ENCODE results near the gene TRPM8. TPM values are rescaled to one million over a fixed set of nuclear protein-coding genes. Genes with fewer than 3 reads are reported as not detected.

Gene TRPM8
- total RNA-seq, 1 donor from 2014 or later, result not detected

GRCh38 chr2:234029150-234029733 lies 112.1 kb downstream of the TRPM8 start:
- H3K27me3 ChIP-seq, result no peaks in the 10 kb centered on the region
- DNase-seq (ENCODE audit: extremely low spot score in 2 of 2), result no peak
- no peak for TF ChIP-seq CTCF (IDR thresholded peaks at IDR 0.05)
- no peak for TF ChIP-seq POLR2AphosphoS5 (IDR thresholded peaks at IDR 0.05; ENCODE audit: insufficient read depth in 1 of 2, low read depth in 1 of 2)
- TF ChIP-seq POLR2A (IDR thresholded peaks at IDR 0.05), result no peak
- no peak overlapping the region for H3K4me3 ChIP-seq
- H3K9me3 ChIP-seq, result no peaks in the 10 kb centered on the region
- H3K27ac ChIP-seq, result no peak overlapping the region
- intact Hi-C loops (cut with DNase I), result no loop called here
- no peaks in the 10 kb centered on the region for H3K36me3 ChIP-seq
- H3K4me1 ChIP-seq, result peaks cover 6% of the 10 kb centered on the region

- no peaks in the 10 kb centered on the region for H3K9me3 ChIP-seq
- TF ChIP-seq POLR2AphosphoS5 (IDR thresholded peaks at IDR 0.05; ENCODE audit: insufficient read depth in 1 of 2, low read depth in 1 of 2) (no peak), CTCF (IDR thresholded peaks at IDR 0.05) (no peak)
- H3K4me1 ChIP-seq, result peaks cover 2% of the 10 kb centered on the region
- H3K27ac ChIP-seq, result no peak overlapping the region
- intact Hi-C loops (cut with DNase I), result no loop called here
- H3K4me3 ChIP-seq, result no peak overlapping the region
- DNase-seq (ENCODE audit: extremely low spot score in 2 of 2), result no peak
- no peaks in the 10 kb centered on the region for H3K27me3 ChIP-seq
- no peaks in the 10 kb centered on the region for H3K36me3 ChIP-seq
These were observed 114.0 kb downstream of the TRPM8 start for GRCh38 chr2:234031207-234031606.

- no peaks in the 10 kb centered on the region for H3K4me1 ChIP-seq
- H3K27ac ChIP-seq, result no peak overlapping the region
- no peak for DNase-seq (ENCODE audit: extremely low spot score in 2 of 2)
- no peak overlapping the region for H3K4me3 ChIP-seq
- H3K27me3 ChIP-seq, result no peaks in the 10 kb centered on the region
- TF ChIP-seq POLR2AphosphoS5 (IDR thresholded peaks at IDR 0.05; ENCODE audit: insufficient read depth in 1 of 2, low read depth in 1 of 2), result peak in 1 of 2 donors; percentile 26
- no peak for TF ChIP-seq POLR2A (IDR thresholded peaks at IDR 0.05)
- H3K36me3 ChIP-seq, result no peaks in the 10 kb centered on the region
- intact Hi-C loops (cut with DNase I), result no loop called here
- no peaks in the 10 kb centered on the region for H3K9me3 ChIP-seq
These were observed 115.2 kb downstream of the TRPM8 start for GRCh38 chr2:234032279-234032856.

GRCh38 chr2:234033174-234033573 lies 116.0 kb downstream of the TRPM8 start:
- no peak overlapping the region for H3K27ac ChIP-seq
- intact Hi-C loops (cut with DNase I), result loop anchor here (1.0 kb wide), 1 partner anchor 15 kb away; no protein-coding TSS in a partner anchor
- no peak for DNase-seq (ENCODE audit: extremely low spot score in 2 of 2)
- no peak for TF ChIP-seq CTCF (IDR thresholded peaks at IDR 0.05)
- TF ChIP-seq POLR2A (IDR thresholded peaks at IDR 0.05), result no peak
- no peak for TF ChIP-seq POLR2AphosphoS5 (IDR thresholded peaks at IDR 0.05; ENCODE audit: insufficient read depth in 1 of 2, low read depth in 1 of 2)
- H3K4me1 ChIP-seq, result no peaks in the 10 kb centered on the region
- no peaks in the 10 kb centered on the region for H3K36me3 ChIP-seq
- no peaks in the 10 kb centered on the region for H3K27me3 ChIP-seq
- H3K4me3 ChIP-seq, result no peak overlapping the region
- no peaks in the 10 kb centered on the region for H3K9me3 ChIP-seq

- no peak for DNase-seq (ENCODE audit: extremely low spot score in 2 of 2)
- Histone ChIP-seq H3K27me3 (no peaks in the 10 kb centered on the region), H3K4me3 (no peak overlapping the region), H3K27ac (no peak overlapping the region), H3K36me3 (no peaks in the 10 kb centered on the region), H3K4me1 (no peaks in the 10 kb centered on the region), H3K9me3 (no peaks in the 10 kb centered on the region)
- intact Hi-C loops (cut with DNase I), result loop anchor here (1.0 kb wide), 1 partner anchor 16 kb away; no protein-coding TSS in a partner anchor
- TF ChIP-seq POLR2AphosphoS5 (IDR thresholded peaks at IDR 0.05; ENCODE audit: insufficient read depth in 1 of 2, low read depth in 1 of 2), result no peak
- TF ChIP-seq CTCF (IDR thresholded peaks at IDR 0.05), result no peak
- no peak for TF ChIP-seq POLR2A (IDR thresholded peaks at IDR 0.05)
These were observed 116.7 kb downstream of the TRPM8 start for GRCh38 chr2:234033885-234034284.
